ENCODE results near the gene PSMD13. TPM values are rescaled to one million over a fixed set of nuclear protein-coding genes. Genes with fewer than 3 reads are reported as not detected.

Gene PSMD13
- total RNA-seq, 2 experiments from 2014 or later: 235 to 239 TPM

DNA sequence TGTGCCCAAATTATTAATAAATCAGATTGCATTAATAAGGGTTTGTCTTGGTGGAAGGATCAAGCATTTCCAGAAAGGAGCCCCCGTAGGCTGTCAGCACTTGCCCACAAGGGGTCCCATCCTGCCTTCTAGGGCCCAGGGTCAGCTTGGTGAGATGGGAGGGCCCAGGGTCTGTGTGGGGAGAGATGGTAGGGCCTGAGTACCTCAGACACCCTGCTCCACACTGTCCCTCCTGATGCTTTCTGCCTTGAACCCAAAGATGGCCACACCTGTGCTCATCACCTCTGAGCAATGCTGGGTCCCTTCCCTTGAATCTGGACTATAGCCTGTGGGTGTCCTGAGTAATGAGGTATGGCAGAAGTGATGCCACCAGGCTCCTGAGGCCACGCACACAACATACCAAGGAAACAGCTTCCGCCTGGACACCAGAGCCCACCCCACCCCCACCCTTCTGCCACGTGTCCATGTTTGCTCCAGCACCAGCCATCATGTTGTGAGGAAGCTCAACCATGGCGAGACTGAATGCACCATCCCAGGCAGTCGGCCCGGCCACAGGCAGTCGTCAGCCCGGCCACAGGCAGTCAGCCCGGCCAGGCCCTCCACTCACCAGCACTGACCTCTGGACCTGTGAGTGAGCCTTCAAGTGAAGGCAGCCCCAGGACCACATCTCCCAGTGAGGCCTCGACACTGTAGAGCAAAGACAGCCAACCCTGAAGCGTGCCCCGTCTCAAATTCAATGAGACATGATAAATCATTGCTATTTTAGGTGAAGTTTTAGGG is 36.4 kb upstream of the PSMD13 start:
- Mint-ChIP-seq H3K27me3 (no peaks in the 10 kb centered on the region), H3K9me3 (no peaks in the 10 kb centered on the region), H3K4me1 (peaks cover 33% of the 10 kb centered on the region), H3K27ac (peak overlapping the region; percentile 16), H3K4me3 (no peak overlapping the region), H3K36me3 (peaks cover 13% of the 10 kb centered on the region)
- no peak for DNase-seq

DNA sequence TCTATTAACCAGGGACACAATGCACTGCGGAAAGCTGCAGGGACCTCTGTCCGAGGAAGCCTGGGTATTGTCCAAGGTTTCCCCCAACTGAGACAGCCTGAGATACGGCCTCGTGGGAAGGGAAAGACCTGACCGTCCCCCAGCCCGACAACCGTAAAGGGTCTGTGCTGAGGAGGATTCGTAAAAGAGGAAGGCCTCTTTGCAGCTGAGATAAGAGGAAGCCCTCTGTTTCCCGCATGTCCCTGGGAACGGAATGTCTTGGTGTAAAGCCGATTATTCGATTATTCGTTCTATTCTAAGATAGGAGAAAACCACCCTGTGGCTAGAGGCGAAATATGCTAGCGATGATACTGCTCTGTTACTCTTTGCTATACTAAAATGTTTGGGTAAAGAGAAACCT is 34.8 kb upstream of the PSMD13 start:
- no peak for DNase-seq
- Mint-ChIP-seq H3K9me3 (no peaks in the 10 kb centered on the region), H3K27me3 (no peaks in the 10 kb centered on the region), H3K27ac (peak overlapping the region; percentile 69), H3K4me1 (peaks cover 39% of the 10 kb centered on the region), H3K36me3 (peaks cover 23% of the 10 kb centered on the region), H3K4me3 (peak overlapping the region; percentile 38)

GRCh38 chr11:202490-202889 is 34.3 kb upstream of the PSMD13 start:
- DNase-seq: no peak
- Mint-ChIP-seq H3K4me3 (peak overlapping the region; percentile 38), H3K27ac (peak overlapping the region; percentile 69), H3K4me1 (peaks cover 39% of the 10 kb centered on the region), H3K36me3 (peaks cover 25% of the 10 kb centered on the region), H3K9me3 (no peaks in the 10 kb centered on the region), H3K27me3 (no peaks in the 10 kb centered on the region)

DNA sequence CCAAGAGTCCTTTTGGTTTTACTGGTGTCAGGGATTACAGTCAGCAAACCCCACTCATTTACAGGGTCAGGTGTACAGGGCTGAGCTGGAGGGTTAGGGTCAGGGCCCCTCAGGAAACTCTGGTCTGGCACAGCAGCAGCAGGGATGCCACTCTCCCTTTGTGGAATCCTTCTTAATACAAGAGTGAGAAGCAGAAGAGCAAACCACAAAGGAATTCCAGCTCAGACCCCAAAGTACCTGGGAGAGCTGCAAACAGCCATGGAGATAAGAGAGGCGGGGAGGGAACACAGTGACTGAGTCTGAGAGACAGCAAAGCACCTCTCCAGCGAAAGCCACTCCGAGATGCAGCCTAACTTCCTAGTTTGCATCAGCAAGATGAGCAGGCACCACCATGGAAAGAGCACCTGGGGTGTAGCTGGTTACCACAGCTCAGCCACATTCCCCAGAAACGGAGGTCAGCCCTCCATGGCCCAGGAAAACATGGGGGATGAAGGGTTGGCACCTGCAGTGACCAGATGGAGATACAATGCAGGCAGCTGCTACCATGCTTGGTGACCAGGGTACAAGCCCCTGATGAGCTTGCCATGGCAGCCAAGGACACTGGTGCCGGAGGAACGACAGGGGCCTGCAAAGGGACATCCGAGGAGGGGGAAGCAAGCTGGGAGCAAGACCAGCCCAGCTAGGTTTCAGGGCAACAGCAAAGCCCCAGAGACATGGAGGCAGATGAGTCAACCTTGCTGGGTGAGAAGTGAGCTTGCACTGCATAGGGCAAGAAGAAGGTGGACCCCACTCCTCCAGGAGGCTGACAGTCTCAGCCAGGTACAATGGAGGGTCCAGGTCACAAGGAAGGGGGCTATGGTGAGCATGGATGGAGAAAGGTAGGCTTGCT is 33.5 kb upstream of the PSMD13 start:
- DNase-seq: no peak
- Mint-ChIP-seq H3K9me3 (no peaks in the 10 kb centered on the region), H3K4me3 (peak overlapping the region; percentile 12), H3K27me3 (no peaks in the 10 kb centered on the region), H3K36me3 (peaks cover 25% of the 10 kb centered on the region), H3K27ac (peak overlapping the region; percentile 69), H3K4me1 (peaks cover 39% of the 10 kb centered on the region)

GRCh38 chr11:203945-204586 is 32.7 kb upstream of the PSMD13 start:
- Mint-ChIP-seq H3K4me3 (no peak overlapping the region), H3K4me1 (peaks cover 39% of the 10 kb centered on the region)
- DNase-seq: no peak

DNA sequence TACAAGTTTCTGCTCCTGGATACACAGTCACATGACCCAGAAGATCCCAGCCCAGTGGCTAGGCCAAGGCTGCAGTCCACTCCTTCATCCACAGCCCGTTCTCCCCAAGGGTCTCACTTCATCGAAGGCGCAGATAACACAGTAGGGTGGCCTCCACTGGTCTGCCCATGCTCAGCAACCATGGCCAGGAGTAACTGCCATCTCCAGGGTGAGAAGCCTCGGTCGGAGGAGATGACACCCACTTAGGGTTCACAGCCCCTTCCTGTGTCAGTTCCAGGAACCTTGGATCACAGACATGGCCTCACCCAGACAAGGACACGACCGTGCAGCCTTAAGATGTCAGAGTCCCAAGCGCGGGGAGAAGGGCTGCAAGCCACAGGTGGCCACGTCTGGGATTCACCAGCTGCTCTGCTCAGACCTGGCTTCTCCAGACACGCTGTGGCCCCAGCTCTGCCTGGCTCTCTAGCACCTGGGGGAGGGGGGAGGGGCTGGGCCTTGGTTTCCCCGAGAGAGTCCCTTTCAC is 32.1 kb upstream of the PSMD13 start:
- Mint-ChIP-seq H3K27me3 (no peaks in the 10 kb centered on the region), H3K4me1 (peaks cover 42% of the 10 kb centered on the region), H3K9me3 (no peaks in the 10 kb centered on the region), H3K27ac (no peak overlapping the region), H3K4me3 (no peak overlapping the region), H3K36me3 (peaks cover 32% of the 10 kb centered on the region)
- no peak for DNase-seq

More at GRCh38 chr11:203945-204586, 32.7 kb upstream of the PSMD13 start:
- peak overlapping the region; percentile 69 for H3K27ac Mint-ChIP-seq
- H3K36me3 Mint-ChIP-seq: peaks cover 28% of the 10 kb centered on the region
- H3K27me3 Mint-ChIP-seq: no peaks in the 10 kb centered on the region
- H3K9me3 Mint-ChIP-seq: no peaks in the 10 kb centered on the region

- DNase-seq: no peak
- Mint-ChIP-seq H3K27ac (peak overlapping the region; percentile 58), H3K36me3 (peaks cover 37% of the 10 kb centered on the region), H3K4me3 (peak overlapping the region; percentile 99), H3K9me3 (no peaks in the 10 kb centered on the region), H3K4me1 (peaks cover 50% of the 10 kb centered on the region), H3K27me3 (no peaks in the 10 kb centered on the region)
Measured at GRCh38 chr11:205221-206001, 31.4 kb upstream of the PSMD13 start.

DNA sequence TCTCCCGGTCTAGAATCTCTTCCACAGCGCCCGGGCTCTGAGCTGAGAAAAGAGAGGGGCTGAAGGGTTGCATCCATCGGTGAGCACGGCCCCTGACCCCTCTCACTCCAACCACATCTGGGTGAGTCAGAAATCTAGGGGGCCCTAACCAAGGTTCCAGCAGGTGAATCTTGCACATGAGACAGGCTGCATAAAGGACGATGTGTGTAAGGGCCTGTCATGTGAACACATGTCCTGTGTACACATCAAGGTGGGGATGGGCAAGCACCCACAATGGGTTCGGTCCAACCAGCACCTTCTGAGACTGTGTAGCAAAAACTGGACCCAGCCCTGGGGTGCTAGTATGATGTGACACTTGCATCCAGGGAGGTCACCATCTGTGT is 30.8 kb upstream of the PSMD13 start:
- Mint-ChIP-seq H3K4me3 (peak overlapping the region; percentile 99), H3K27me3 (no peaks in the 10 kb centered on the region), H3K9me3 (no peaks in the 10 kb centered on the region), H3K4me1 (peaks cover 51% of the 10 kb centered on the region), H3K27ac (peak overlapping the region; percentile 100), H3K36me3 (peaks cover 35% of the 10 kb centered on the region)
- no peak for DNase-seq

DNA sequence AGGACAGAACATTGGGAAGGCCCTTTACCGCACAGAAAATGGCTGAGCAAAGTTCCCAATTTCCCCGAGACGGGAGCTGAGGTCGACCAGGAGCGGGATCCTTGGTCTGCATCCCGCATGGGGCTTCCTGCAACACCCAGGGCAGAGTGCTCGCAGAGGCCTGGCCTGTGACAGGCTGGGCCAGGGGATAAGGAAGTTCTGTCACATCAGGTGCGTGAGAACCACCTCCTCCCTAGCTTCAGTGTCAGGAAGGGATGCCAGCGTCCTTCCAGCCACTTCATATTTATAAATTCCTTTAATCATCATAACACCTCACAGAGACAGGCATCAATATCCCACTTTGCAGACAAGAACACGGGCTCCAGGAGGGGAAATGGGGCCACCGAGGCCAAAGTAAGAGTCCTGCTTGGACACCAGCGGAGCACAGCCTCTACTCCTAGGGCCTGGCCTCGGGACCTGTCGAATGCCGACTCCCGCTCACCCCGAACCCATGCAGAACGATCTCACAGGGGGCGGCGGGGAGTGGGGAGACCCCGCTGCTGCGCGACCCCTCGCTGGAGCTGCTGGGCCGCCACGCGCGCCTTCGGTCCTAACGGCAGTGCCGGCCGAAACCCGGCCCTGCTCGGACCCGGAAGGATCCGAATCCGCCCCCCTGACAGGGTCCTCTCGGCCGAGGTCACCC is 30.1 kb upstream of the PSMD13 start:
- peak overlapping the region; percentile 99 for H3K4me3 Mint-ChIP-seq
- H3K4me1 Mint-ChIP-seq: peaks cover 48% of the 10 kb centered on the region
- H3K36me3 Mint-ChIP-seq: peaks cover 40% of the 10 kb centered on the region
- no peaks in the 10 kb centered on the region for H3K27me3 Mint-ChIP-seq
- peak overlapping the region; percentile 100 for H3K27ac Mint-ChIP-seq
- no peak for DNase-seq
- H3K9me3 Mint-ChIP-seq: no peaks in the 10 kb centered on the region

DNA sequence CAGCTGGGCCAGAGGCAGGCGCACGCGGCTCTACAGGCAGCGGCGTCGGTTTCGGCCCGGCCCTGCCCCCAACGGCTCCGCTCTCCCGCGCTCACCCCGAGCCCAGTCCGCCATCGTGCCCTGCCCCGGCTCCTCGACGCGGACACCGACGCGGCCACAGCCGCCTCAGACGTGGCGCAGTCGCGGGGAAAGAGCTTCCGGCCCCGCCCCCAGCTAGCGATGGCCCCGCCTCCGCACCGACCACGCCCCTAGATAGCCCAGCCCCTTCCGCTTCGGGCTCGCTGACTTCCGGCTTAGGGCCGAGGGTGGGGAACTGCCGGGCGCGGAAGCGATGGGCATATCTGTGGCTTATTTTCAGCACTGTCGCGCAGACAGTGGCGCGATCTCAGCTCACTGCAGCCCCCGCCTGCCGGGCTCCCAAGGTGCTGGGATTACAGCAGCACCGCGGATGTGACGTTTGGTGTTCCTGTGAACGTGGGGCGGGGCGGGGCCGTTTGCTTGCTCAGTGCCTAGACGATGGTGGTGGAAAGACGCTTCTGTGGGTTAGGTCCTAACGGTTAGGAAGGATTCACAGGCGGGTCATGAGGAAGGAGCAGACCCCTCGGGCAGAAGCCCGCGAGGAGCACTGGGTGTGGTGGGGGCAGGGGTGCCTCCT is 29.4 kb upstream of the PSMD13 start, which contains the start of the genes BET1L and RIC8A:
TSS of gene BET1L (minus strand) at position 192 of the 655 bp plus-strand sequence. CDS start at position 114, 78 bp downstream.
TSS of gene RIC8A (plus strand) at position 501 of the 655 bp plus-strand sequence. CDS start 1,147 bp downstream, outside the sequence.
- DNase-seq: peak; percentile 97
- Mint-ChIP-seq H3K4me3 (peak within 1 kb of the TSS; percentile 99), H3K9me3 (no peaks in the 10 kb centered on the region), H3K27me3 (no peaks in the 10 kb centered on the region), H3K36me3 (peaks cover 43% of the 10 kb centered on the region), H3K4me1 (peaks cover 44% of the 10 kb centered on the region), H3K27ac (peak within 1 kb of the TSS; percentile 100)

- H3K27me3 Mint-ChIP-seq: no peaks in the 10 kb centered on the region
- H3K4me3 Mint-ChIP-seq: peak overlapping the region; percentile 99
- H3K4me1 Mint-ChIP-seq: peaks cover 42% of the 10 kb centered on the region
- peak overlapping the region; percentile 100 for H3K27ac Mint-ChIP-seq
- H3K9me3 Mint-ChIP-seq: no peaks in the 10 kb centered on the region
- H3K36me3 Mint-ChIP-seq: peaks cover 43% of the 10 kb centered on the region
- no peak for DNase-seq
Measured at GRCh38 chr11:207863-208180, 29.0 kb upstream of the PSMD13 start.

DNA sequence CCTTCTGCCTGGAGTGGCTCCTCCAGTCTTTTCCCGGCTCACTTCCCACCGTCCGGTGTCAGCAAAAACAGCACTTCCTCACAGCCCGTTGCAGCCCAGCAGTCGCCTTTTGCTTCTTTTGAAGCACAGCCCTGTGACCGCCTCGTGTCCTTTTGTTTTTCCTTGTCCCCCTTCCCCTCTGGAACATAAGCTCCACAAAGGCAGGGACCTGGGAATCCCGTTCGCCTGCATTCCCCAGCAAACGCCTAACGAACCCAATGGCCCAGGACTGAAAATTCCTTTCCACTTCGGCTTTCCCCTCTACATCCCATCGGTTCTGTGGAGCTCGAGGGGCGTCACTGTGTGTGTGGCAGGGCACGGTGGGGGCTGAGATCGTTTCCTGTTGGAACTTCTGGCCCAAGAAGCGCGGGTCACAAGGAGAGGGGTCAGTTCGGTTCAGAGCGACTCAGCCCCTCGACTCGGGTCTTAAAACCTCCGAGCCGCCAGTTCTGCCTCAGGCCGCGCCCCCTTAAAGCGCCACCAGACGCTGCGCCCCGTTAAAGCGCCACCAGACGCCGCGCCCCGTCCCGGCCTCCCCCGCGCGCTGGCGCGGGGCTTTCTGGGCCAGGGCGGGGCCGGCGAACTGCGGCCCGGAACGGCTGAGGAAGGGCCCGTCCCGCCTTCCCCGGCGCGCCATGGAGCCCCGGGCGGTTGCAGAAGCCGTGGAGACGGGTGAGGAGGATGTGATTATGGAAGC is 28.4 kb upstream of the PSMD13 start:
- Mint-ChIP-seq H3K4me1 (peaks cover 37% of the 10 kb centered on the region), H3K36me3 (peaks cover 45% of the 10 kb centered on the region), H3K27me3 (no peaks in the 10 kb centered on the region), H3K9me3 (no peaks in the 10 kb centered on the region), H3K27ac (peak overlapping the region; percentile 100), H3K4me3 (peak overlapping the region; percentile 99)
- DNase-seq: peak; percentile 92

GRCh38 chr11:208917-209260 is 27.9 kb upstream of the PSMD13 start:
- Mint-ChIP-seq H3K27ac (peak overlapping the region; percentile 100), H3K27me3 (no peaks in the 10 kb centered on the region), H3K4me3 (peak overlapping the region; percentile 99), H3K4me1 (peaks cover 31% of the 10 kb centered on the region), H3K9me3 (no peaks in the 10 kb centered on the region), H3K36me3 (peaks cover 40% of the 10 kb centered on the region)
- no peak for DNase-seq
